AG08395 (cell line): ENCODE measurements around the gene OR5AP2.
A peak's percentile ranks its signal among the peaks of the same experiment; 100 is the strongest.
"Not testable (repeated sequence)": the region's sequence is repeated elsewhere in the genome, so short reads cannot be mapped to it uniquely, and the experiment has no call there.

Experiments used
- DNase-seq: peaks from one replicate; pipeline ENCODE4 v3.0.0; 2012; ENCODE audit warnings: mixed read lengths, low spot score

The OR5AP2 gene

GRCh38 chr11:56642339-56642738, at the start of gene OR5AP2:
Gene OR5AP2 (minus strand): TSS chr11:56642439. CDS start chr11:56642439, 0 bp downstream.
- no peak for DNase-seq

- not testable (repeated sequence) for DNase-seq
Observed at GRCh38 chr11:56691179-56691578, 48.9 kb upstream of the OR5AP2 start.

GRCh38 chr11:56688554-56689100, 46.4 kb upstream of the OR5AP2 start:
- DNase-seq = no peak

GRCh38 chr11:56670984-56671383, 28.7 kb upstream of the OR5AP2 start:
- no peak for DNase-seq

DNA sequence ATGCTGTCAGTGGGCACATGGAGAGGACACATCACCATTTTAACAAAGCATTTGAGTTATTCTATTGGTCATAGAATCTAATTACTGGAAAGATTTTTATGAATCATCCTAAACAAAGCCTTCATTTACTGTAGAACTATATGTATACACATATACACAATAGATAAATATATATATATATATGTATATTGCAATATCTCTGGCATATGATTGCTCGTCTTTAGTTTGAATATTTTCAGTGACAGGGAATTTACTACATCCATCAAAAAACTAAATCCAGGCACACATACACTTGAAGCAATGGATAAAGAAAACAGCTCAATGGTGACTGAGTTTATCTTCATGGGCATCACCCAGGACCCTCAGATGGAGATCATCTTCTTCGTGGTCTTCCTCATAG, 21.1 kb upstream of the OR5AP2 start, which contains the start of gene OR5AR1:
OR5AR1 (plus strand) TSS at position 301 of the 400 bp plus-strand sequence; CDS start at position 301, 0 bp downstream.
- no peak for DNase-seq

- DNase-seq = no peak
Observed at GRCh38 chr11:56659755-56660154, 17.5 kb upstream of the OR5AP2 start.

DNA sequence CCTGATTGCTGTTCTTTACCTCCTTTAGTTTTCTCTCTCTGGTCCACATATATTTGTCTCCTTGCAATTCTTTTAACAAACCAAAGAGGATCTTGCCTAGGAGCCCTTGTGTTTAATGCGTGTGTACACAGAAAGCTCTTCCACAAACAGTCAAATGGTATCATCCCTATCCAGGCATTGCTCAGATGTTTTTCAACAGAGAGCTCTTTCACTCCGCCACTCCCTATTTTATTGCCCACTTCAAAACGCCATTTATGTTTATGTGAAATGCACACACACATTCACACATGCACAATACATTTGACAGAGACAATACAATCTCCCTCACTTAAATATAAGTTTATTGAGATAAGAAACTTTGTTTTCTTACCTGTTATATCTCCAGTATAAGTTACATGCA, 4.7 kb downstream of the OR5AP2 start:
- no peak for DNase-seq

DNA sequence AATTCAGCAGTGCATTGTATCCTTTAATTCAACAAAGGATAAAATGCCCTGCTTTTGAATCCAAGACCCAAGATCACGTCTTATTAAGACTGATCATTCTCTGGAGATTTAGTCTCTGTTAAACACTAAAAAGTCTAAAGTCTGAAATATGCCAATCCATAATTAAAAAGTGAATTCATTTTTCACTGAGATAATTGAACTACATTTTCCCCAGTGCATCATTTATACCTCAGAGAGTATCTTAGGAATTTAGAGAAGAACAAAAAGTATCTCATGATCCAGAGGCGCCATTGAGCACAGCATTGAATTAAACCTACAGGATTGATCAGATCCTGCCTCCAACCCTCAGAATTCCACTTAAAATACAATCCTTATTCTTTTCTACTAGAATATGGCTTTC, 5.4 kb downstream of the OR5AP2 start:
- DNase-seq = no peak

GRCh38 chr11:56632329-56632728, 9.9 kb downstream of the OR5AP2 start:
- DNase-seq = no peak

DNA sequence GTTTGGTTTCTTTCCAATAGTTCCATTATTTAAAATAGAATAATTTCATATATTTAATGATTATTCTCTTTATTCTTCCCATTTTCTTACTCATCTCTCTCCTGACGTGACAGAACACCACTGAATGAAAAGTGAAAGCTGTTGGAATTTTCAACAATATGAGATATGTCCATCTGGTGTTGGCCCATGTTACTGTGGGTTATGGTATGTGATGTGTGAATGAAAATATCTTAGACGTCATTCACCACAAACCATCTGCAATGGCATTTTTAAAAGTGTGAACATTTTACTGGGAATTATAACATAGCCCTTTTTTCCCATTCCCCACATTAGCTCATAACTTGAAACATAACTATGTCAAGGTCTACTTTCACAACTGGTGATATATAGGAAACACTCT, 16.3 kb downstream of the OR5AP2 start:
- no peak for DNase-seq

DNA sequence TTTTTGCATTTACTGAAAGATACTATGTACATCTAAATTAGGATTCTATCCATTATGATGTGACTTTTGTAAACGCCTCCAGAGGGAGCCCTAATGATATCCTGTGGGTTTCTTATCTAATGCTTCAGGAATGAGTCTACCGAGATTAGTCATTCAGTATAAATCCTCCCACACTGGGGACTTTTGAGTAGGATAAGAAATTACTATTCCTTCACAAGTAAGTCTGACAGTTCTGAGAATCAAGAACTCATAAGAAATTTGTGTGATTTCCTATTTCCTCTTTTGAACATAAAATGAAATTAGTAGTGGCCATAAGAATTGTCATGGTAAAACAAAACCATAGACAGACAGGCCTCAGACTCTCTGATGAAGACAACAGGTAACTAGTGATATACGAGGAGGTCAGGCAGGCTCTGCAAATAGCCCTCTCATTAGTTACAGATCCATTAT, 17.6 kb downstream of the OR5AP2 start:
- DNase-seq = peak; percentile 57

DNA sequence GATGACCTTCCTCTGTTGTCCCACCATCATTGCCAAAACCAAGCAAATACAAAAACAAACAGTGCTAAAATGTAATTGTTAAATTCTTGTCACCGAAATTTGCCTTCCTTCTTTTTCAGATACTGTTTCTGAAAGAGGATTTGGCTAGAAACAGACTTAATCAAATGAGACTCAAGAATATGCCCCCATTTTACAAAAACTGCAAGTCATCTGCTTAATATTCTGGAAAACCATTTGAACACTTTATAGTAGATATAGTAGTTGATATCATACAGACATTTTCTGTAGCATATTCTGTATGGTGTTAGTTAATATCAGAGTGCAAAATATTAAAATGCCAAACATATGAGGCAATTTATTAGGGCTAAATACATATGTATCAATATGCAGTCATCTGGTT, 31.1 kb downstream of the OR5AP2 start:
- no peak for DNase-seq

GRCh38 chr11:56592088-56592717, 50.0 kb downstream of the OR5AP2 start:
- DNase-seq = not testable (repeated sequence)
